HepG2 (cell line): Measurements from ENCODE around the gene ZDHHC24. TPM values are rescaled to one million over a fixed set of nuclear protein-coding genes. Genes with fewer than 3 reads are reported as not detected.

Experiments
- ATAC-seq: fragments of 200-7000 bp; cut with Tn5 transposase; 3 replicates; pipeline ENCODE4 v1.9.1; 2020; ENCODE audit warnings: mild to moderate bottlenecking, moderate library complexity
- BruUV-seq: library from RNA; stranded (reverse); fragments of 400-500 nt; replicated peaks from 2 replicates; lab custom pipeline; 2021; lab: Mats Ljungman, UMichigan
- CTCF ChIA-PET: fragments of 300-600 bp; formaldehyde crosslinking; extraction: SDS; loops from one replicate; lab custom pipeline; 2021; ENCODE audit warnings: low total read pairs, inconsistent platforms, low intra/inter-chr PET ratio; lab: Yijun Ruan, JAX
- POLR2A ChIA-PET: fragments of 350-600 bp; sonication (Branson Sonifier 250); formaldehyde crosslinking; loops from one replicate; lab custom pipeline; 2020; ENCODE audit warnings: antibody characterized with exemption, inconsistent platforms; lab: Yijun Ruan, JAX
- DNase-seq: peaks from one replicate; pipeline ENCODE4 v3.0.0-alpha.2; 2015; ENCODE audit warnings: low spot score
- FAIRE-seq: peaks from 3 replicates; lab custom pipeline; 2011; peaks lifted over from hg19 to GRCh38; lab: Jason Lieb, UNC
- H2AFZ ChIP-seq: one replicate; pipeline ENCODE4 v1.6.1; 2011; ENCODE audit warnings: low read length, inconsistent platforms
- H3K27ac ChIP-seq: fragments of 300-600 bp; 3 replicates; pipeline ENCODE4 v1.8.0; 2011; ENCODE audit warnings: mixed run types, mild to moderate bottlenecking, mixed read lengths, low read length, inconsistent platforms; ENCODE audit not compliant: insufficient read depth; ENCODE audit errors: extremely low read length
- H3K27me3 ChIP-seq, 2 experiments: fragments of 200-600 bp in 1 of 2; 2 replicates in 1 of 2; 3 replicates in 1 of 2; pipeline versions ENCODE4 v1.6.0 to v1.8.0; 2011; ENCODE audit warnings: low read length in 2 of 2, mild to moderate bottlenecking in 2 of 2, moderate library complexity in 2 of 2, inconsistent platforms in 1 of 2; ENCODE audit not compliant: insufficient read depth in 2 of 2, control insufficient read depth in 1 of 2
- H3K36me3 ChIP-seq, 2 experiments: fragments of 200-600 bp in 1 of 2; replicated peaks in 1 of 2; 2 replicates in 1 of 2; 3 replicates in 1 of 2; pipeline versions ENCODE4 v1.5.1 to v1.8.0; 2011; ENCODE audit warnings: low read length in 2 of 2, inconsistent platforms in 1 of 2; ENCODE audit not compliant: insufficient read depth in 2 of 2, control insufficient read depth in 1 of 2
- H3K4me1 ChIP-seq: 2 replicates; pipeline ENCODE4 v1.5.1; 2012; ENCODE audit warnings: low read length, inconsistent platforms; ENCODE audit not compliant: insufficient read depth
- H3K4me2 ChIP-seq: 2 replicates; pipeline ENCODE4 v1.6.0; 2011; ENCODE audit warnings: low read depth, low read length, inconsistent platforms
- H3K4me3 ChIP-seq, 3 experiments: fragments of 200-600 bp in 1 of 3; sonication (generic), shearing (Covaris generic) in 1 of 3; replicated peaks in 1 of 3; 2 replicates each; pipeline ENCODE4 v1.5.1; 2011 to 2016; ENCODE audit warnings: low read length in 3 of 3, inconsistent platforms in 2 of 3, low read depth in 2 of 3, mild to moderate bottlenecking in 2 of 3, control low read depth in 1 of 3, mixed read lengths in 1 of 3; ENCODE audit not compliant: insufficient read depth in 1 of 3
- H3K79me2 ChIP-seq: one replicate; pipeline ENCODE4 v1.6.1; 2011; ENCODE audit warnings: low read length, inconsistent platforms; ENCODE audit not compliant: insufficient read depth
- H3K9ac ChIP-seq: 2 replicates; pipeline ENCODE4 v1.6.0; 2011; ENCODE audit warnings: mild to moderate bottlenecking, low read depth, low read length, inconsistent platforms; ENCODE audit not compliant: insufficient read depth
- H3K9me3 ChIP-seq: 2 replicates; pipeline ENCODE4 v1.5.1; 2012; ENCODE audit warnings: mild to moderate bottlenecking, low read length
- H4K20me1 ChIP-seq: 2 replicates; pipeline ENCODE4 v1.6.0; 2011; ENCODE audit warnings: inconsistent platforms, mild to moderate bottlenecking, low read length, moderate library complexity; ENCODE audit not compliant: insufficient read depth
- KLF9 ChIP-seq: IDR thresholded peaks from 2 replicates; pipeline ENCODE4 v1.6.1; 2016; ENCODE audit warnings: low read depth
- KMT2B ChIP-seq: IDR thresholded peaks from 2 replicates; pipeline ENCODE4 v1.6.1; 2016; ENCODE audit warnings: missing genetic modification reagents, missing compliant biosample characterization
- MAFK ChIP-seq, 2 experiments: IDR thresholded peaks in 1 of 2; conservative IDR thresholded peaks in 1 of 2; 2 replicates each; pipeline ENCODE4 v1.6.1; 2011; ENCODE audit warnings: improper control_type of control experiment in 2 of 2, low read length in 2 of 2
- NCOA5 ChIP-seq: sonication (generic); formaldehyde crosslinking; IDR thresholded peaks from 2 replicates; pipeline ENCODE4 v1.4.0; 2020; ENCODE audit warnings: missing genetic modification reagents
- PRDM4 ChIP-seq: sonication (generic); formaldehyde crosslinking; IDR thresholded peaks from 2 replicates; pipeline ENCODE4 v1.9.0; 2021; ENCODE audit warnings: missing genetic modification reagents, borderline replicate concordance
- SMC3 ChIP-seq: IDR thresholded peaks from 2 replicates; pipeline ENCODE4 v1.6.1; 2011; ENCODE audit warnings: low read length, improper control_type of control experiment
- SOX5 ChIP-seq: IDR thresholded peaks from 2 replicates; pipeline ENCODE4 v1.6.1; 2016; ENCODE audit warnings: borderline replicate concordance
- SRF ChIP-seq: IDR thresholded peaks from 2 replicates; pipeline ENCODE4 v1.6.1; 2011; ENCODE audit warnings: mild to moderate bottlenecking, low read depth, low read length, moderate library complexity
- ZBTB33 ChIP-seq: sonication (generic); formaldehyde crosslinking; IDR thresholded peaks from 2 replicates; pipeline ENCODE4 v1.4.0; 2020; ENCODE audit warnings: missing genetic modification reagents
- ZNF292 ChIP-seq: sonication (generic); formaldehyde crosslinking; IDR thresholded peaks from 2 replicates; pipeline ENCODE4 v1.8.1; 2022; ENCODE audit warnings: mild to moderate bottlenecking, low read depth, missing genetic modification reagents, borderline replicate concordance
- ZNF30 ChIP-seq: sonication (generic); formaldehyde crosslinking; IDR thresholded peaks from 2 replicates; pipeline ENCODE4 v1.5.0; 2020; ENCODE audit warnings: mild to moderate bottlenecking, missing genetic modification reagents
- ZNF550 ChIP-seq: sonication (generic); formaldehyde crosslinking; IDR thresholded peaks from 2 replicates; pipeline ENCODE4 v1.4.0; 2020; ENCODE audit warnings: mild to moderate bottlenecking, missing genetic modification reagents, borderline replicate concordance
- ZNF577 ChIP-seq: sonication (generic); formaldehyde crosslinking; IDR thresholded peaks from 2 replicates; pipeline ENCODE4 v1.4.0; 2020; ENCODE audit warnings: mild to moderate bottlenecking, low read depth, missing genetic modification reagents, borderline replicate concordance
- ZNF775 ChIP-seq: sonication (generic); formaldehyde crosslinking; IDR thresholded peaks from 2 replicates; pipeline ENCODE4 v1.4.0; 2020; ENCODE audit warnings: missing genetic modification reagents, mild to moderate bottlenecking, moderate library complexity, borderline replicate concordance
- WGBS: methylation state at CpG from one replicate; pipeline ENCODE4 v1.1.6; 2017; ENCODE audit warnings: low lambda C conversion rate; 5-methylcytosine and 5-hydroxymethylcytosine counted together
- in situ Hi-C: cut with HindIII; loops from 2 replicates; pipeline ENCODE4 v1.10.0; 2017; ENCODE audit warnings: low pct_unique_long_range_greater_than_20kb; ENCODE audit not compliant: extremely low pct_ligation_motif_present
- intact Hi-C: fragments of 100-400 bp; cut with micrococcal nuclease; formaldehyde crosslinking; loops from one replicate; pipeline ENCODE4 v1.10.0; 2022; ENCODE audit not compliant: unreplicated experiment
- polyA plus RNA-seq, 8 experiments: library from polyadenylated mRNA; depleted of rRNA in 3 of 8; stranded (reverse) in 7 of 8; unstranded in 1 of 8; fragments of >200 nt; fragmentation: Illumina TruSeq in 4 of 8; extraction: Trizol in 4 of 8; gene quantifications; 2 replicates each; pipeline versions ENCODE4 v1.2.1 to v1.2.3, GENCODE V29; 2011 to 2016; ENCODE audit warnings: low read depth in 4 of 8, missing spikeins in 1 of 8, mixed read lengths in 1 of 8; ENCODE audit not compliant: insufficient read depth in 1 of 8
- total RNA-seq, 5 experiments: library from RNA; depleted of rRNA; stranded (reverse); fragments of >200 nt; fragmentation: Illumina TruSeq; extraction: Trizol; gene quantifications; 2 replicates each; pipeline ENCODE4 v1.2.3, GENCODE V29; 2016; ENCODE audit warnings: low read depth in 1 of 5

The ZDHHC24 gene
- total and polyA plus RNA-seq, 2 of the 13 experiments (the other 11 are each of a cell fraction or from before 2014, with no cell fraction given) = 4.3 TPM

GRCh38 chr11:66557733-66558326 lies 12.0 kb upstream of the ZDHHC24 start:
- H3K9me3 ChIP-seq = no peaks in the 10 kb centered on the region
- BruUV-seq = no TSS peak
- H3K27ac ChIP-seq = no peak overlapping the region
- H3K79me2 ChIP-seq = no peaks in the 10 kb centered on the region
- WGBS = 63% methylated on average over 11 of the region's 24 CpGs
- ATAC-seq = no peak
- no peak overlapping the region for H3K9ac ChIP-seq
- no peak overlapping the region for H3K4me3 ChIP-seq
- H3K4me2 ChIP-seq = no peak overlapping the region
- H4K20me1 ChIP-seq = no peaks in the 10 kb centered on the region
- H2AFZ ChIP-seq = no peak overlapping the region
- DNase-seq = no peak
- ChIA-PET POLR2A (no interaction called here), CTCF (no interaction called here)
- intact Hi-C loops (no loop called here), in situ Hi-C loops (loop anchor here (25.0 kb wide), 1 partner anchor 279 kb away; the partner anchor contains the start of gene RCE1)
- TF ChIP-seq ZBTB33 (CRISPR knock-in tag) (0 out of 2 replicates have a peak, but pooled peaks have one; percentile 48), SMC3 (no peak)
- no peaks in the 10 kb centered on the region for H3K4me1 ChIP-seq
- no peak for FAIRE-seq
- H3K36me3 ChIP-seq = no peaks in the 10 kb centered on the region
- peaks cover 2 to 55% of the 10 kb centered on the region in 2 experiments; a peak in 4 of 5 replicates for H3K27me3 ChIP-seq

- FAIRE-seq = no peak
- DNase-seq = no peak
- CTCF ChIA-PET = no interaction called here
- 82% methylated on average over 1 of the region's 7 CpGs for WGBS
- Histone ChIP-seq H4K20me1 (no peaks in the 10 kb centered on the region), H3K4me1 (peaks cover 6% of the 10 kb centered on the region), H3K4me3 (no peak overlapping the region), H2AFZ (no peak overlapping the region), H3K79me2 (no peaks in the 10 kb centered on the region), H3K36me3 (no peaks in the 10 kb centered on the region), H3K9me3 (no peaks in the 10 kb centered on the region), H3K27ac (no peak overlapping the region), H3K4me2 (no peak overlapping the region), H3K9ac (no peak overlapping the region), H3K27me3 (peaks cover 2 to 42% of the 10 kb centered on the region in 2 experiments)
- BruUV-seq = no TSS peak
- in situ Hi-C loops = loop anchor here (25.0 kb wide), 1 partner anchor 281 kb away; the partner anchor contains the start of gene RCE1
- intact Hi-C loops = no loop called here
- POLR2A ChIA-PET = no interaction called here
- ATAC-seq = no peak
- TF ChIP-seq KMT2B (CRISPR knock-in tag) = no peak
- no peak for TF ChIP-seq ZNF577 (CRISPR knock-in tag)
- TF ChIP-seq ZNF550 (CRISPR knock-in tag) = no peak
- no peak for TF ChIP-seq ZNF775 (CRISPR knock-in tag)
- TF ChIP-seq SOX5 (CRISPR knock-in tag) = no peak
- no peak for TF ChIP-seq KLF9 (CRISPR knock-in tag)
- no peak for TF ChIP-seq NCOA5 (CRISPR knock-in tag)
- no peak for TF ChIP-seq ZNF30 (CRISPR knock-in tag)
- TF ChIP-seq ZNF292 (CRISPR knock-in tag) = no peak
- TF ChIP-seq SRF = no peak
- TF ChIP-seq PRDM4 (CRISPR knock-in tag) = no peak
- no peak for TF ChIP-seq MAFK (conservative IDR thresholded peaks at IDR 0.05 in 1 of 2, IDR thresholded peaks at IDR 0.05 in 1 of 2; ENCODE audit: low read length in 2 of 2)
These were observed 10.2 kb upstream of the ZDHHC24 start for GRCh38 chr11:66556086-66556485.
